ENCODE measurements around the gene PILRA. TPM values are rescaled to one million over a fixed set of nuclear protein-coding genes. Genes with fewer than 3 reads are reported as not detected.

Gene PILRA
- total and polyA plus RNA-seq, 2 of the 13 experiments (the other 11 are each of a cell fraction or from before 2014, with no cell fraction given): 0.13 to 1.3 TPM

DNA sequence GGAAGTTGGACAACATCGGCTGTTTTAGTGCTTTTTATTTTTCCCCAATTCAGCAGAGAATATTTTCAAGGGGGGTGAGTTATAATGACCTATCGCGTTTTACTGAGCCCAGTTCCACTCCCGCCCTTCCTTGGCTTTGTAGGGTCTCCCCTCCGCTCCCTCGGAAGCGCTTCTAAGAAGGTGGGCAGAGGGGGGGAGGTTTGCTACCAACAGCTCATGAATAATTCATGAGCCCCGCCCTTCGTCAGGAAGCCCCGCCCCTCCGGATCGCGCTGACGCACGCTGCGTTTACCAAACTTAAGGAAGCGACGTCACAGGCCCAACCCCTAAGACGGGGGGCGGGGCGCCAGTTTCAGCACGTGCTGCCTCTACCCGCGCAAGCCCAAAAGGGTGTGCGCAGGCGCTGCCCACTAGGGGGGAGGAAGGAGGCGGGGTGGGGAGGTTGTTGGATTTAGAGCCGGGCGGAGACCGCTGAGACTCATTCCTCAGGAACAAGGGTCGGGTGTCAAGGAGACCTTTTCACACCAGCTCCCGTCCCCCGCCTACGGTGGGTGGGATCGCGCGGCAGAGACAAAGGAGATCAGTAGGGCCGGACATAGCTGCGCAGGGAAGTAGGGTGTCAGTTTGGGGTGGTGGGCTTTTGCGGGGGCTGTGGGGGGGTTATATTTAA, 55.8 kb downstream of the PILRA start (continued):
- TF ChIP-seq POLR2A (IDR thresholded peaks at IDR 0.05; ENCODE audit: insufficient read depth in 1 of 2, low read depth in 2 of 2, low read length in 2 of 2) (peak in 1 of 2 experiments; percentile 78; a peak in 2 of 4 replicates), SPEN (CRISPR knock-in tag; IDR thresholded peaks at IDR 0.05; ENCODE audit: low read depth) (no peak; the same call in none of the 2 replicates), SMAD9 (CRISPR knock-in tag; IDR thresholded peaks at IDR 0.05) (no peak), SMARCC2 (IDR thresholded peaks at IDR 0.05) (no peak), CBX2 (IDR thresholded peaks at IDR 0.05; ENCODE audit: low read depth, low read length) (no peak), CBX2 (CRISPR knock-in tag; IDR thresholded peaks at IDR 0.05; ENCODE audit: low read depth) (no peak), DBP (CRISPR knock-in tag; IDR thresholded peaks at IDR 0.05; ENCODE audit: not compliant biosample characterization) (peak; percentile 44), ISX (CRISPR knock-in tag; conservative IDR thresholded peaks at IDR 0.05) (no peak), ZNF230 (CRISPR knock-in tag; IDR thresholded peaks at IDR 0.05) (0 out of 2 replicates have a peak, but pooled peaks have one; percentile 26), REL (CRISPR knock-in tag; conservative IDR thresholded peaks at IDR 0.05) (no peak), ZNF776 (CRISPR knock-in tag; IDR thresholded peaks at IDR 0.05) (no peak), FOSL1 (CRISPR knock-in tag; IDR thresholded peaks at IDR 0.05; ENCODE audit: borderline replicate concordance) (no peak), RXRA (CRISPR knock-in tag; IDR thresholded peaks at IDR 0.05) (peak; percentile 50; the same call in 1 of the 2 replicates), SMAD1 (CRISPR knock-in tag; IDR thresholded peaks at IDR 0.05; ENCODE audit: borderline replicate concordance, low read depth) (0 out of 2 replicates have a peak, but pooled peaks have one; percentile 51), SRSF9 (IDR thresholded peaks at IDR 0.05; ENCODE audit: borderline replicate concordance, insufficient read depth, low read depth, low read length, poor library complexity, severe bottlenecking) (no peak), ZNF616 (CRISPR knock-in tag; IDR thresholded peaks at IDR 0.05; ENCODE audit: low read depth) (no peak; the same call in 1 of the 2 replicates), NCOA1 (CRISPR knock-in tag; IDR thresholded peaks at IDR 0.05) (no peak; the same call in 1 of the 2 replicates), ZNF839 (CRISPR knock-in tag; IDR thresholded peaks at IDR 0.05; ENCODE audit: borderline replicate concordance) (no peak)
- TF ChIP-seq, protein P1, sequence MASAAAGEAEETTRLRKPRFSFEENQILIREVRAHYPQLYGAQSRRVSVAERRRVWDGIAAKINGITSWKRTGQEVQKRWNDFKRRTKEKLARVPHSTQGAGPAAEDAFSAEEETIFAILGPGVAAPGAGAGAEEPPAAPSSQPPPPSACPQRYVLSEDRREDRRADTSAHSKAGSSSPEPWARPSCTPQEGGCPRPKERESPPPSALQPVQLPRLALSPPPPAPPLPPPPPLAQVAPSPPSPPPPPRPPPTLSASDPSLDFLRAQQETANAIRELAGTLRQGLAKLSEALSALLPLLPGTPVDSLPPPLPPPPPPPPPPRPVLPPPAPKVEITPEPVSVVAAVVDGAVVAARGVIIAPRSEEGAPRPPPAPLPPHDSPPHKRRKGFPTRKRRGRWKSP (CRISPR knock-in tag; IDR thresholded peaks at IDR 0.05): no peak
- TF ChIP-seq, protein P2, sequence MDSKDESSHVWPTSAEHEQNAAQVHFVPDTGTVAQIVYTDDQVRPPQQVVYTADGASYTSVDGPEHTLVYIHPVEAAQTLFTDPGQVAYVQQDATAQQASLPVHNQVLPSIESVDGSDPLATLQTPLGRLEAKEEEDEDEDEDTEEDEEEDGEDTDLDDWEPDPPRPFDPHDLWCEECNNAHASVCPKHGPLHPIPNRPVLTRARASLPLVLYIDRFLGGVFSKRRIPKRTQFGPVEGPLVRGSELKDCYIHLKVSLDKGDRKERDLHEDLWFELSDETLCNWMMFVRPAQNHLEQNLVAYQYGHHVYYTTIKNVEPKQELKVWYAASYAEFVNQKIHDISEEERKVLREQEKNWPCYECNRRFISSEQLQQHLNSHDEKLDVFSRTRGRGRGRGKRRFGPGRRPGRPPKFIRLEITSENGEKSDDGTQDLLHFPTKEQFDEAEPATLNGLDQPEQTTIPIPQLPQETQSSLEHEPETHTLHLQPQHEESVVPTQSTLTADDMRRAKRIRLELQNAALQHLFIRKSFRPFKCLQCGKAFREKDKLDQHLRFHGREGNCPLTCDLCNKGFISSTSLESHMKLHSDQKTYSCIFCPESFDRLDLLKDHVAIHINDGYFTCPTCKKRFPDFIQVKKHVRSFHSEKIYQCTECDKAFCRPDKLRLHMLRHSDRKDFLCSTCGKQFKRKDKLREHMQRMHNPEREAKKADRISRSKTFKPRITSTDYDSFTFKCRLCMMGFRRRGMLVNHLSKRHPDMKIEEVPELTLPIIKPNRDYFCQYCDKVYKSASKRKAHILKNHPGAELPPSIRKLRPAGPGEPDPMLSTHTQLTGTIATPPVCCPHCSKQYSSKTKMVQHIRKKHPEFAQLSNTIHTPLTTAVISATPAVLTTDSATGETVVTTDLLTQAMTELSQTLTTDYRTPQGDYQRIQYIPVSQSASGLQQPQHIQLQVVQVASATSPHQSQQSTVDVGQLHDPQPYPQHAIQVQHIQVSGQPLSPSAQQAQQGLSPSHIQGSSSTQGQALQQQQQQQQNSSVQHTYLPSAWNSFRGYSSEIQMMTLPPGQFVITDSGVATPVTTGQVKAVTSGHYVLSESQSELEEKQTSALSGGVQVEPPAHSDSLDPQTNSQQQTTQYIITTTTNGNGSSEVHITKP (CRISPR knock-in tag; IDR thresholded peaks at IDR 0.05; ENCODE audit: low read depth): no peak
- TF ChIP-seq, protein P3, sequence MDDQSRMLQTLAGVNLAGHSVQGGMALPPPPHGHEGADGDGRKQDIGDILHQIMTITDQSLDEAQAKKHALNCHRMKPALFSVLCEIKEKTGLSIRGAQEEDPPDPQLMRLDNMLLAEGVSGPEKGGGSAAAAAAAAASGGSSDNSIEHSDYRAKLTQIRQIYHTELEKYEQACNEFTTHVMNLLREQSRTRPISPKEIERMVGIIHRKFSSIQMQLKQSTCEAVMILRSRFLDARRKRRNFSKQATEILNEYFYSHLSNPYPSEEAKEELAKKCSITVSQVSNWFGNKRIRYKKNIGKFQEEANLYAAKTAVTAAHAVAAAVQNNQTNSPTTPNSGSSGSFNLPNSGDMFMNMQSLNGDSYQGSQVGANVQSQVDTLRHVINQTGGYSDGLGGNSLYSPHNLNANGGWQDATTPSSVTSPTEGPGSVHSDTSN (CRISPR knock-in tag; IDR thresholded peaks at IDR 0.05; ENCODE audit: borderline replicate concordance): no peak
- TF ChIP-seq, protein P4, sequence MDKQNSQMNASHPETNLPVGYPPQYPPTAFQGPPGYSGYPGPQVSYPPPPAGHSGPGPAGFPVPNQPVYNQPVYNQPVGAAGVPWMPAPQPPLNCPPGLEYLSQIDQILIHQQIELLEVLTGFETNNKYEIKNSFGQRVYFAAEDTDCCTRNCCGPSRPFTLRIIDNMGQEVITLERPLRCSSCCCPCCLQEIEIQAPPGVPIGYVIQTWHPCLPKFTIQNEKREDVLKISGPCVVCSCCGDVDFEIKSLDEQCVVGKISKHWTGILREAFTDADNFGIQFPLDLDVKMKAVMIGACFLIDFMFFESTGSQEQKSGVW (CRISPR knock-in tag; IDR thresholded peaks at IDR 0.05; ENCODE audit: borderline replicate concordance): no peak; the same call in 1 of the 2 replicates

All from HepG2 (cell line).